Stimulated activated CD4-positive, alpha-beta T cell treated with anti-CD3 and anti-CD28 coated beads, Interleukin-2, amount 100 ng/mL, for 4 hours (primary cell): ENCODE measurements around the gene ITPRIPL2.

Experiments used
- DNase-seq: peaks from one replicate; pipeline ENCODE4 v3.0.0-alpha.2; 2020; ENCODE audit warnings: low read depth

ITPRIPL2 gene

GRCh38 chr16:19119564-19119963 is 5.8 kb downstream of the ITPRIPL2 start:
- DNase-seq = no peak

- DNase-seq = no peak
Observed at GRCh38 chr16:19123535-19124178, 9.9 kb downstream of the ITPRIPL2 start.

- no peak for DNase-seq
Observed at GRCh38 chr16:19126300-19126699, 12.5 kb downstream of the ITPRIPL2 start.

- no peak for DNase-seq
Observed at GRCh38 chr16:19127205-19127604, 13.4 kb downstream of the ITPRIPL2 start.

- no peak for DNase-seq
Observed at GRCh38 chr16:19127674-19128131, 13.9 kb downstream of the ITPRIPL2 start.

GRCh38 chr16:19128454-19129200 is 14.9 kb downstream of the ITPRIPL2 start:
- DNase-seq = no peak

GRCh38 chr16:19130385-19130784 is 16.6 kb downstream of the ITPRIPL2 start:
- no peak for DNase-seq

- no peak for DNase-seq
Observed at GRCh38 chr16:19130852-19131824, 17.4 kb downstream of the ITPRIPL2 start.

- no peak for DNase-seq
Observed at GRCh38 chr16:19131825-19132218, 18.1 kb downstream of the ITPRIPL2 start.

- no peak for DNase-seq
Observed at GRCh38 chr16:19132255-19132654, 18.5 kb downstream of the ITPRIPL2 start.

- DNase-seq = no peak
Observed at GRCh38 chr16:19132898-19133297, 19.1 kb downstream of the ITPRIPL2 start.

- DNase-seq = no peak
Observed at GRCh38 chr16:19133600-19133999, 19.8 kb downstream of the ITPRIPL2 start.

- no peak for DNase-seq
Observed at GRCh38 chr16:19135201-19135842, 21.6 kb downstream of the ITPRIPL2 start.

GRCh38 chr16:19135896-19136438 is 22.2 kb downstream of the ITPRIPL2 start:
- no peak for DNase-seq

- no peak for DNase-seq
Observed at GRCh38 chr16:19136549-19137196, 22.9 kb downstream of the ITPRIPL2 start.

- DNase-seq = no peak
Observed at GRCh38 chr16:19137201-19138128, 23.7 kb downstream of the ITPRIPL2 start.

GRCh38 chr16:19138601-19139000 is 24.8 kb downstream of the ITPRIPL2 start:
- DNase-seq = no peak

GRCh38 chr16:19139436-19140091 is 25.8 kb downstream of the ITPRIPL2 start:
- DNase-seq = no peak

- no peak for DNase-seq
Observed at GRCh38 chr16:19140396-19140795, 26.6 kb downstream of the ITPRIPL2 start.
